D721Med (cell line): ENCODE data around the gene GNB5.

Experiments used
- DNase-seq: peaks from one replicate; pipeline ENCODE4 v3.0.0; 2011; ENCODE audit warnings: low spot score; ENCODE audit not compliant: insufficient read length
- FAIRE-seq: peaks from 2 replicates; lab custom pipeline; 2011; peaks lifted over from hg19 to GRCh38; lab: Jason Lieb, UNC
- CTCF ChIP-seq: IDR thresholded peaks from 2 replicates; pipeline ENCODE4 v1.5.1; 2012; ENCODE audit warnings: mild to moderate bottlenecking, control low read depth; ENCODE audit not compliant: insufficient read depth; ENCODE audit errors: missing control alignments

The GNB5 gene

GRCh38 chr15:52193791-52194190 lies 2.6 kb upstream of the GNB5 start:
- DNase-seq (no peak), FAIRE-seq (no peak)
- no peak for TF ChIP-seq CTCF

GRCh38 chr15:52193321-52193720 lies 2.1 kb upstream of the GNB5 start:
- FAIRE-seq: no peak
- DNase-seq: no peak
- TF ChIP-seq CTCF: no peak

- TF ChIP-seq CTCF: no peak
- DNase-seq (no peak), FAIRE-seq (peak; percentile 82)
Measured at GRCh38 chr15:52186651-52187486, 4.3 kb downstream of the GNB5 start.

GRCh38 chr15:52185151-52185561 lies 6.0 kb downstream of the GNB5 start:
- TF ChIP-seq CTCF: no peak
- FAIRE-seq (no peak), DNase-seq (no peak)

GRCh38 chr15:52184721-52185120 lies 6.5 kb downstream of the GNB5 start:
- no peak for DNase-seq
- no peak for TF ChIP-seq CTCF
- FAIRE-seq: no peak

GRCh38 chr15:52183562-52184173 lies 7.5 kb downstream of the GNB5 start:
- TF ChIP-seq CTCF: peak; percentile 56
- DNase-seq (peak; percentile 50), FAIRE-seq (no peak)
